Small intestine (tissue), 4 donors: Measurements from ENCODE around the gene GTF3C5. TPM values are rescaled to one million over a fixed set of nuclear protein-coding genes. Genes with fewer than 3 reads are reported as not detected.

Experiments
- polyA plus RNA-seq, 4 donors: library from polyadenylated mRNA; stranded (reverse) in 3 of 4; unstranded in 1 of 4; fragments of 200-250 nt in 3 of 4; fragments of 120-200 nt in 1 of 4; gene quantifications; one replicate each; pipeline versions ENCODE4 v1.2.1 to v1.2.3, GENCODE V29; 2013
- donor health status: healthy with polysubstance abuse.
- donor health status: Bipolar disorder and iron deficiency.
- donor health status: healthy.

The GTF3C5 gene
- polyA plus RNA-seq, 4 donors = 37.3 to 56.0 (median 51.0) TPM

Other genes starting within 250 kb of the GTF3C5 start
- gene AK8, start 152.7 kb upstream of the GTF3C5 start, polyA plus RNA-seq = 1 to 10 TPM in 1 of 4 donors, under 1 TPM in 1, not detected in 2; 0.09 to 3.0 TPM
- gene SPACA9, start 152.1 kb upstream of the GTF3C5 start, polyA plus RNA-seq = 1 to 10 TPM in 2 of 4 donors, under 1 TPM in 1, not detected in 1; 0.22 to 1.9 (median 1.6) TPM
- 10 to 100 TPM in 2 of 4 donors, 1 to 10 TPM in 2; 7.3 to 43.3 (median 12.1) TPM for gene TSC1, start 86.4 kb upstream of the GTF3C5 start, polyA plus RNA-seq
- 1 to 10 TPM in 2 of 4 donors, under 1 TPM in 2; 0.76 to 8.5 (median 1.1) TPM for gene GFI1B, start 52.3 kb upstream of the GTF3C5 start, polyA plus RNA-seq
- 100 to 1,000 TPM in 1 of 4 donors, 1 to 10 TPM in 3; 2.8 to 463 (median 5.3) TPM for gene CEL, start 31.0 kb downstream of the GTF3C5 start, polyA plus RNA-seq
- gene RALGDS, start 90.2 kb downstream of the GTF3C5 start, polyA plus RNA-seq = 10 to 100 TPM; 33.0 to 49.0 (median 35.7) TPM
- 10 to 100 TPM in 1 of 4 donors, 1 to 10 TPM in 2, under 1 TPM in 1; 0.45 to 15.4 (median 6.9) TPM for gene GBGT1, start 132.9 kb downstream of the GTF3C5 start, polyA plus RNA-seq
- gene OBP2B, start 178.3 kb downstream of the GTF3C5 start, polyA plus RNA-seq = not detected
- gene ABO, start 244.2 kb downstream of the GTF3C5 start, polyA plus RNA-seq = 10 to 100 TPM in 3 of 4 donors, 1 to 10 TPM in 1; 9.5 to 46.4 (median 31.9) TPM